IMR-90 (cell line): ENCODE measurements around the gene ERP44.

Source experiments
- BHLHE40 ChIP-seq: fragments of 150-350 bp; IDR thresholded peaks from 2 replicates; pipeline ENCODE4 v1.6.1; 2016; ENCODE audit warnings: mild to moderate bottlenecking, low read depth, low read length
- MAZ ChIP-seq: IDR thresholded peaks from 2 replicates; pipeline ENCODE4 v1.6.1; 2012; ENCODE audit warnings: low read depth, mild to moderate bottlenecking, low read length, improper control_type of control experiment, moderate library complexity, borderline replicate concordance
- POLR2A ChIP-seq: IDR thresholded peaks from 2 replicates; pipeline ENCODE4 v1.6.1; 2012; ENCODE audit warnings: mild to moderate bottlenecking, low read depth, low read length
- RAD21 ChIP-seq: IDR thresholded peaks from 2 replicates; pipeline ENCODE4 v1.6.1; 2012; ENCODE audit warnings: low read length, improper control_type of control experiment
- RCOR1 ChIP-seq: IDR thresholded peaks from 2 replicates; pipeline ENCODE4 v1.6.1; 2012; ENCODE audit warnings: mild to moderate bottlenecking, low read length, improper control_type of control experiment; ENCODE audit not compliant: insufficient replicate concordance
- TF ChIP-seq, protein P1 (sequence below): conservative IDR thresholded peaks from 2 replicates; pipeline ENCODE4 v1.5.1; 2012; ENCODE audit warnings: mild to moderate bottlenecking, low read depth, low read length, improper control_type of control experiment

DNA sequence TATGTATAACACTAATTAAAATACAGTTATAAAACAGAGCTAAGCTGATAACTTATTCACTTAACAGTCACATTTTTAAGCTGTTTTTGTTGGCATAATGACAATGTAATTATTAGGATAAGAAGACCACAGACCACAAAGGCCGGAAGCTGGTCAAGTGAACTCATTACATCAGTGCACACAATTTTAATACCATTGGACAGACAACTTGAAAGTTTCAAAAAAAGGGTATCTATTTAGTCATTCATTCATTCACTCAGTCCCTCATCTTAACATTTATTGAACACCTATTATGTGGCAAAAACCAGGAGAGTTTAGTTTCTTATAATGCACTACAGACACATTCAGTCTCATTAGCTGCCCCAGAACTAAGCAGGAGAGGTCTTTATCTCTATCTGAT lies 11.6 kb downstream of the ERP44 start:
- no peak for TF ChIP-seq RCOR1
- TF ChIP-seq BHLHE40: no peak
- TF ChIP-seq, protein P1, sequence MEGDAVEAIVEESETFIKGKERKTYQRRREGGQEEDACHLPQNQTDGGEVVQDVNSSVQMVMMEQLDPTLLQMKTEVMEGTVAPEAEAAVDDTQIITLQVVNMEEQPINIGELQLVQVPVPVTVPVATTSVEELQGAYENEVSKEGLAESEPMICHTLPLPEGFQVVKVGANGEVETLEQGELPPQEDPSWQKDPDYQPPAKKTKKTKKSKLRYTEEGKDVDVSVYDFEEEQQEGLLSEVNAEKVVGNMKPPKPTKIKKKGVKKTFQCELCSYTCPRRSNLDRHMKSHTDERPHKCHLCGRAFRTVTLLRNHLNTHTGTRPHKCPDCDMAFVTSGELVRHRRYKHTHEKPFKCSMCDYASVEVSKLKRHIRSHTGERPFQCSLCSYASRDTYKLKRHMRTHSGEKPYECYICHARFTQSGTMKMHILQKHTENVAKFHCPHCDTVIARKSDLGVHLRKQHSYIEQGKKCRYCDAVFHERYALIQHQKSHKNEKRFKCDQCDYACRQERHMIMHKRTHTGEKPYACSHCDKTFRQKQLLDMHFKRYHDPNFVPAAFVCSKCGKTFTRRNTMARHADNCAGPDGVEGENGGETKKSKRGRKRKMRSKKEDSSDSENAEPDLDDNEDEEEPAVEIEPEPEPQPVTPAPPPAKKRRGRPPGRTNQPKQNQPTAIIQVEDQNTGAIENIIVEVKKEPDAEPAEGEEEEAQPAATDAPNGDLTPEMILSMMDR: no peak
- no peak for TF ChIP-seq MAZ
- no peak for TF ChIP-seq POLR2A
- TF ChIP-seq RAD21: no peak
